GM06990 (cell line): ENCODE data around the gene POU6F2.

Experiments
- DNase-seq: peaks from one replicate; pipeline ENCODE4 v3.0.0-alpha.2; 2011; ENCODE audit not compliant: insufficient read length; ENCODE audit errors: extremely low read depth
- H3K27me3 ChIP-seq: replicated peaks from 2 replicates; pipeline ENCODE4 v1.6.0; 2011; ENCODE audit warnings: low read length; ENCODE audit not compliant: control insufficient read depth, insufficient read depth
- H3K36me3 ChIP-seq: 2 replicates; pipeline ENCODE4 v1.5.1; 2011; ENCODE audit warnings: low read length; ENCODE audit not compliant: control insufficient read depth, insufficient read depth
- H3K4me3 ChIP-seq: replicated peaks from 2 replicates; pipeline ENCODE4 v1.5.1; 2011; ENCODE audit warnings: low read depth, mild to moderate bottlenecking, control low read depth, low read length
- CTCF ChIP-seq: IDR thresholded peaks from 2 replicates; pipeline ENCODE4 v1.5.1; 2011; ENCODE audit warnings: low read length, control low read depth, mild to moderate bottlenecking, inconsistent platforms; ENCODE audit not compliant: insufficient read depth, poor library complexity, severe bottlenecking

The POU6F2 gene

GRCh38 chr7:39016609-39017008, 38.9 kb downstream of the POU6F2 start:
- Histone ChIP-seq H3K27me3 (no peaks in the 10 kb centered on the region), H3K36me3 (no peaks in the 10 kb centered on the region), H3K4me3 (no peak overlapping the region)
- no peak for TF ChIP-seq CTCF
- DNase-seq: no peak

GRCh38 chr7:39017369-39017915, 39.7 kb downstream of the POU6F2 start:
- TF ChIP-seq CTCF: no peak
- no peaks in the 10 kb centered on the region for H3K27me3 ChIP-seq

GRCh38 chr7:39022796-39023195, 45.1 kb downstream of the POU6F2 start:
- DNase-seq: no peak
- H3K36me3 ChIP-seq: no peaks in the 10 kb centered on the region
- H3K27me3 ChIP-seq: no peaks in the 10 kb centered on the region
- no peak for TF ChIP-seq CTCF
- no peak overlapping the region for H3K4me3 ChIP-seq

More at GRCh38 chr7:39017369-39017915, 39.7 kb downstream of the POU6F2 start:
- Histone ChIP-seq H3K4me3 (no peak overlapping the region), H3K36me3 (no peaks in the 10 kb centered on the region)
- DNase-seq: no peak

GRCh38 chr7:39027491-39027890, 49.8 kb downstream of the POU6F2 start:
- DNase-seq: no peak
- no peak overlapping the region for H3K4me3 ChIP-seq
- H3K27me3 ChIP-seq: no peaks in the 10 kb centered on the region
- TF ChIP-seq CTCF: no peak
- H3K36me3 ChIP-seq: no peaks in the 10 kb centered on the region

- H3K4me3 ChIP-seq: no peak overlapping the region
- no peak for TF ChIP-seq CTCF
- no peaks in the 10 kb centered on the region for H3K36me3 ChIP-seq
- DNase-seq: no peak
- no peaks in the 10 kb centered on the region for H3K27me3 ChIP-seq
These were observed 56.3 kb downstream of the POU6F2 start for GRCh38 chr7:39033885-39034624.
